ENCODE results near the gene KCNIP1.
"Not testable (repeated sequence)": the region's sequence is repeated elsewhere in the genome, so short reads cannot be mapped to it uniquely, and the experiment has no call there.

KCNIP1 gene

DNA sequence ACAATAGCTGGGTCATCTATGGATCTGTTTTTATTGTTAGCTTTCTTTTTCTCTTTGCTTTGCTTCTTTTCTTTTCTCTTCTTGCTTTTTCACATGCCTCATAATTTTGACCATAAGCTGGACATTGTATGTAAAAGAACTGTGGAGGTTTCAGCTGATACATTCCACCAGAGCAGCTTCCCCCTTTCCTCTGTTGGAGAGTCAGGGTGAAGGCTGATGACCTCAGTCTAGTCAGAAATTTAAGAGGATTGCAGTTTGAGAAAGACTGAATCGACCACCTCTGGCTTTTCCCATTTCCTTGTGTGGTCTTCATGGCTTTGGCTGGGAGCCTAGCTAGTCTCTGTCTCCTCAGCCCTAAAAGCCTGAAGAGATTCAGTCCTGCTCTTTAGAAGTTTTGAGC, 42.0 kb downstream of the KCNIP1 start:
- Histone ChIP-seq H3K27me3 (ENCODE audit: low read length) (no peaks in the 10 kb centered on the region), H3K4me3 (ENCODE audit: insufficient read depth, low read length, poor library complexity, severe bottlenecking) (no peak overlapping the region), H3K9me3 (ENCODE audit: insufficient read depth, low read length) (0 out of 2 replicates have a peak, but pooled peaks cover 3% of the 10 kb centered on the region), H3K9me2 (replicated peaks; ENCODE audit: insufficient read depth, low read length) (no peaks in the 10 kb centered on the region), H2AFZ (ENCODE audit: low read depth, low read length, severe bottlenecking) (no peak overlapping the region), H3F3A (ENCODE audit: insufficient read depth) (no peaks in the 10 kb centered on the region), H4K20me1 (ENCODE audit: low read depth, low read length) (no peaks in the 10 kb centered on the region), H3K4me2 (ENCODE audit: low read depth, low read length, poor library complexity, severe bottlenecking) (no peak overlapping the region), H3K36me3 (ENCODE audit: low read length) (no peaks in the 10 kb centered on the region), H3K79me2 (ENCODE audit: insufficient read depth, low read length) (no peaks in the 10 kb centered on the region), H3K9ac (ENCODE audit: low read length) (no peak overlapping the region), H3K27ac (ENCODE audit: low read depth, low read length) (no peak overlapping the region)
- no peak for TF ChIP-seq EZH2phosphoT487 (conservative IDR thresholded peaks at IDR 0.05; ENCODE audit: low read length)
- TF ChIP-seq, protein P1, sequence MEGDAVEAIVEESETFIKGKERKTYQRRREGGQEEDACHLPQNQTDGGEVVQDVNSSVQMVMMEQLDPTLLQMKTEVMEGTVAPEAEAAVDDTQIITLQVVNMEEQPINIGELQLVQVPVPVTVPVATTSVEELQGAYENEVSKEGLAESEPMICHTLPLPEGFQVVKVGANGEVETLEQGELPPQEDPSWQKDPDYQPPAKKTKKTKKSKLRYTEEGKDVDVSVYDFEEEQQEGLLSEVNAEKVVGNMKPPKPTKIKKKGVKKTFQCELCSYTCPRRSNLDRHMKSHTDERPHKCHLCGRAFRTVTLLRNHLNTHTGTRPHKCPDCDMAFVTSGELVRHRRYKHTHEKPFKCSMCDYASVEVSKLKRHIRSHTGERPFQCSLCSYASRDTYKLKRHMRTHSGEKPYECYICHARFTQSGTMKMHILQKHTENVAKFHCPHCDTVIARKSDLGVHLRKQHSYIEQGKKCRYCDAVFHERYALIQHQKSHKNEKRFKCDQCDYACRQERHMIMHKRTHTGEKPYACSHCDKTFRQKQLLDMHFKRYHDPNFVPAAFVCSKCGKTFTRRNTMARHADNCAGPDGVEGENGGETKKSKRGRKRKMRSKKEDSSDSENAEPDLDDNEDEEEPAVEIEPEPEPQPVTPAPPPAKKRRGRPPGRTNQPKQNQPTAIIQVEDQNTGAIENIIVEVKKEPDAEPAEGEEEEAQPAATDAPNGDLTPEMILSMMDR (IDR thresholded peaks at IDR 0.05; ENCODE audit: insufficient read depth, low read length, poor library complexity, severe bottlenecking), result no peak

DNA sequence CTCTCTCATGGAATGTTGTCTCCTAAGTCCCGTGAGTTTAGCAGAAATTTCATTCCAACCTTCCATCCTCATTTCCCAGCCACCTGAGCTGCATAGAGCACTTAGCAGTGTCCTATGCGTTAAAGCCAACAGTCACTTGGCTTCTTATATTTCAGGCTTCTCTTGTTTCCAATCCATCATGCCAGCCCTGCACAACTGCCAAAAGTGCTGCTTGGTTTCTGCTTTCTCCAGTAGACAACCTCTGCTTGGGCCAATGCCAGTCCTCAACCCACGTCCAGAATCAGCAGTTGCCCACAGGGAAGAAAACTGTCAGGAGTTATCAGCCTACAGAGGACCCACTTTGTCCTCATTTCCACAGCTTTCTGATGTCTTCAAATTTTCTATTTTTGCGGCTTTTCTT, 42.5 kb downstream of the KCNIP1 start:
- H2AFZ ChIP-seq (ENCODE audit: low read depth, low read length, severe bottlenecking), result no peak overlapping the region
- 0 out of 2 replicates have a peak, but pooled peaks cover 3% of the 10 kb centered on the region for H3K9me3 ChIP-seq (ENCODE audit: insufficient read depth, low read length)
- no peak overlapping the region for H3K4me3 ChIP-seq (ENCODE audit: insufficient read depth, low read length, poor library complexity, severe bottlenecking)
- no peaks in the 10 kb centered on the region for H4K20me1 ChIP-seq (ENCODE audit: low read depth, low read length)
- H3K27me3 ChIP-seq (ENCODE audit: low read length), result no peaks in the 10 kb centered on the region
- no peaks in the 10 kb centered on the region for H3K36me3 ChIP-seq (ENCODE audit: low read length)
- H3K4me2 ChIP-seq (ENCODE audit: low read depth, low read length, poor library complexity, severe bottlenecking), result no peak overlapping the region
- no peaks in the 10 kb centered on the region for H3F3A ChIP-seq (ENCODE audit: insufficient read depth)
- H3K9ac ChIP-seq (ENCODE audit: low read length), result no peak overlapping the region
- TF ChIP-seq EZH2phosphoT487 (conservative IDR thresholded peaks at IDR 0.05; ENCODE audit: low read length), result no peak
- TF ChIP-seq, protein P1 (IDR thresholded peaks at IDR 0.05; ENCODE audit: insufficient read depth, low read length, poor library complexity, severe bottlenecking), result no peak
- H3K79me2 ChIP-seq (ENCODE audit: insufficient read depth, low read length), result no peaks in the 10 kb centered on the region
- no peaks in the 10 kb centered on the region for H3K9me2 ChIP-seq (replicated peaks; ENCODE audit: insufficient read depth, low read length)
- H3K27ac ChIP-seq (ENCODE audit: low read depth, low read length), result no peak overlapping the region

DNA sequence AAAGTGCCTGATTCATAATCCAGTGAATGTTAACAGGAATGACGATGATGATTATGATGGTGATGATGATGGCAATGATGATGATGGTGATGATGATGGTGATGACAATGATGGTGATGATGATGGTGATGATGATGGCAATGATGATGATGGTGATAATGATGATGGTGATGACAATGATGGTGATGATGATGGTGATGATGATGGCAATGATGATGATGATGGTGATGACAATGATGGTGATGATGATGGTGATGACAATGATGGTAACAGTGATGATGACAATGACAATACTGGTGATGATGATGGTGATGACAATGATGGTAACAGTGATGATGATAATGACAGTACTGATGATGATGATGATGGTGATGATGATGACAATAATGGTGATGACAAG, 46.6 kb downstream of the KCNIP1 start:
- not testable (repeated sequence) for H3K27ac ChIP-seq (ENCODE audit: low read depth, low read length); H3K9me3 ChIP-seq (ENCODE audit: insufficient read depth, low read length); H2AFZ ChIP-seq (ENCODE audit: low read depth, low read length, severe bottlenecking); H3K27me3 ChIP-seq (ENCODE audit: low read length); H3K9me2 ChIP-seq (replicated peaks; ENCODE audit: insufficient read depth, low read length); H3K79me2 ChIP-seq (ENCODE audit: insufficient read depth, low read length); H3K4me2 ChIP-seq (ENCODE audit: low read depth, low read length, poor library complexity, severe bottlenecking); H4K20me1 ChIP-seq (ENCODE audit: low read depth, low read length); H3F3A ChIP-seq (ENCODE audit: insufficient read depth); H3K4me3 ChIP-seq (ENCODE audit: insufficient read depth, low read length, poor library complexity, severe bottlenecking); H3K9ac ChIP-seq (ENCODE audit: low read length); H3K36me3 ChIP-seq (ENCODE audit: low read length)

DNA sequence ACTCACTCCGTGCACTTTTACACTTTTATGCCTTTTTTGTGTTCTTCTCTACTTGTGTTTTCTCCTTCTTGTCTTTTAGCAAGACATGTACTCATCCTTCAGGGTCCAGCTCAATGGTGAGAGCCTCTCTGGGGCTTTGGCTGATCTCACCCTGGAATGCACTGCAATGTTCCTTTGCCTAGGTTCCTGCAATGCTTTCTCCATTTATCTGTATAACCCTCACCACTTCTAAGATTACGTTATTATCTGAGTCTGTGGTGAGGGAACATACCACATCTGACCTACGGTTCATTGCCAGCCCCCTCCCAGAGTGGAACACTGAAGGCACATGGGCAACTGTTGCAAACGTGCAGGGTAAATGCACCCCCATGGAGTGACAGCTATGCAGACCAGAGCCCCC, 47.3 kb downstream of the KCNIP1 start:
- no peak overlapping the region for H3K27ac ChIP-seq (ENCODE audit: low read depth, low read length)
- H3K4me3 ChIP-seq (ENCODE audit: insufficient read depth, low read length, poor library complexity, severe bottlenecking), result no peak overlapping the region
- H3K9me2 ChIP-seq (replicated peaks; ENCODE audit: insufficient read depth, low read length), result no peaks in the 10 kb centered on the region
- H3K4me2 ChIP-seq (ENCODE audit: low read depth, low read length, poor library complexity, severe bottlenecking), result no peak overlapping the region
- TF ChIP-seq, protein P1 (IDR thresholded peaks at IDR 0.05; ENCODE audit: insufficient read depth, low read length, poor library complexity, severe bottlenecking), result no peak
- no peak for TF ChIP-seq EZH2phosphoT487 (conservative IDR thresholded peaks at IDR 0.05; ENCODE audit: low read length)
- H3K9ac ChIP-seq (ENCODE audit: low read length), result no peak overlapping the region
- no peaks in the 10 kb centered on the region for H3K27me3 ChIP-seq (ENCODE audit: low read length)
- H3K9me3 ChIP-seq (ENCODE audit: insufficient read depth, low read length), result no peaks in the 10 kb centered on the region
- H2AFZ ChIP-seq (ENCODE audit: low read depth, low read length, severe bottlenecking), result no peak overlapping the region
- no peaks in the 10 kb centered on the region for H3F3A ChIP-seq (ENCODE audit: insufficient read depth)
- no peaks in the 10 kb centered on the region for H4K20me1 ChIP-seq (ENCODE audit: low read depth, low read length)
- no peaks in the 10 kb centered on the region for H3K36me3 ChIP-seq (ENCODE audit: low read length)
- H3K79me2 ChIP-seq (ENCODE audit: insufficient read depth, low read length), result no peaks in the 10 kb centered on the region

Data from SU-DHL-6 (cell line).